DOHH2 (cell line): ENCODE measurements around the gene PPARD.
A peak's percentile ranks its signal among the peaks of the same experiment; 100 is the strongest.

ENCODE experiments used
- H3F3A ChIP-seq: fragments of 200-600 bp; sonication (generic), shearing (Covaris generic); 2 replicates; pipeline ENCODE4 v1.6.0; 2016; ENCODE audit warnings: antibody characterized with exemption, mild to moderate bottlenecking; ENCODE audit not compliant: control insufficient read depth, insufficient read depth
- H3K27ac ChIP-seq: fragments of 200-600 bp; sonication (generic); 2 replicates; pipeline ENCODE4 v1.5.1; 2014; ENCODE audit warnings: low read depth, mild to moderate bottlenecking, low read length, moderate library complexity
- H3K27me3 ChIP-seq: fragments of 200-600 bp; sonication (generic); 2 replicates; pipeline ENCODE4 v1.6.1; 2014; ENCODE audit warnings: mild to moderate bottlenecking, low read length, mixed read lengths; ENCODE audit not compliant: control insufficient read depth
- H3K36me3 ChIP-seq: fragments of 200-600 bp; sonication (generic); 2 replicates; pipeline ENCODE4 v1.6.1; 2014; ENCODE audit warnings: mild to moderate bottlenecking, low read length, moderate library complexity, mixed read lengths; ENCODE audit not compliant: control insufficient read depth
- H3K4me1 ChIP-seq: fragments of 200-600 bp; sonication (generic); 2 replicates; pipeline ENCODE4 v1.6.1; 2014; ENCODE audit warnings: mild to moderate bottlenecking, low read length, mixed read lengths; ENCODE audit not compliant: control insufficient read depth
- H3K4me2 ChIP-seq: fragments of 200-600 bp; sonication (generic); 2 replicates; pipeline ENCODE4 v1.6.0; 2014; ENCODE audit warnings: mild to moderate bottlenecking, low read length, moderate library complexity
- H3K4me3 ChIP-seq: fragments of 200-600 bp; sonication (generic); 2 replicates; pipeline ENCODE4 v1.5.1; 2014; ENCODE audit warnings: mild to moderate bottlenecking, low read length, mixed read lengths
- H3K79me2 ChIP-seq: fragments of 200-600 bp; sonication (generic); 2 replicates; pipeline ENCODE4 v1.6.1; 2014; ENCODE audit warnings: mild to moderate bottlenecking, low read length, mixed read lengths; ENCODE audit not compliant: control insufficient read depth
- H3K9me2 ChIP-seq: fragments of 200-600 bp; sonication (generic); replicated peaks from 2 replicates; pipeline ENCODE4 v1.6.1; 2014; ENCODE audit warnings: mild to moderate bottlenecking, low read length, mixed read lengths; ENCODE audit not compliant: control insufficient read depth
- H3K9me3 ChIP-seq: fragments of 200-600 bp; sonication (generic); 2 replicates; pipeline ENCODE4 v1.6.1; 2014; ENCODE audit warnings: antibody characterized with exemption, low read length, mixed read lengths; ENCODE audit not compliant: control insufficient read depth, insufficient read depth
- H4K20me1 ChIP-seq: fragments of 200-600 bp; sonication (generic); 2 replicates; pipeline ENCODE4 v1.6.0; 2014; ENCODE audit warnings: low read depth, mild to moderate bottlenecking, antibody characterized with exemption, low read length, moderate library complexity; ENCODE audit not compliant: control insufficient read depth, insufficient read depth
- EZH2phosphoT487 ChIP-seq: fragments of 200-600 bp; sonication (generic); IDR thresholded peaks from 2 replicates; pipeline ENCODE4 v1.6.1; 2017; ENCODE audit warnings: borderline replicate concordance, mild to moderate bottlenecking, antibody characterized with exemption, low read length, moderate library complexity, mixed read lengths
- TF ChIP-seq, protein P1 (sequence below): fragments of 200-600 bp; sonication (generic); IDR thresholded peaks from one replicate; pipeline ENCODE4 v1.5.1; 2014; ENCODE audit warnings: antibody characterized with exemption, mild to moderate bottlenecking, low read depth, low read length; ENCODE audit not compliant: poor library complexity, severe bottlenecking

The PPARD gene

DNA sequence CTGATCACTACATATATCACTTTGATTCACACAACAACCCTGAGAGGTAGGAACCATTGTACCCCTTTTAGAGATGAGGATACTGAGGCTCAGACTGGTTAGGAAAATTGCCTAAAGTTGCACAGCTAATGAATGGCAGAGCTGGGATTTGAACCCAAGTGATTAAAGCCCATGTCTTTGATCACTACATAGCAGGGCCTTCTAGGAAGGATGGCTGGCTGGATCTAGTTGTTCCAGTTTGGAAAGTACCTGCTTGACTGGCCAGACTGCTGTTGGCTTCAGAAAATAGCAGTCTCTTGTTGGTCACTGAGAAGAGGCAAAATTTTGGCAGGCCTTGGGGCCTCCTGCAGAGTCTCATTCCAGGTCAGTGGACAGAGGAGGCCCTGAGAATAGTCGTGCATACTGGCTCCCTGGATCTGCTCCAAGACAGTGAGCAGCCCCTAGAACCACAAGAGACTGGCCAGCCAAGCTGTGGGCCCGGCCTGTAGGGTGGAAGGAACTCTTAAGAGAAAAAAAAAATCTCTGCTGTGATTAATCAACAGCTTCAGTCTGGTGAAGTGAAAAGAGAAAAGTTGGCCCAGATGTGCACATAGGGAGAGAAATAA is 17.5 kb downstream of the PPARD start:
- Histone ChIP-seq H3K79me2 (no peaks in the 10 kb centered on the region; the same call in 1 of the 2 replicates), H3K9me2 (no peaks in the 10 kb centered on the region), H3K4me2 (no peak overlapping the region), H3K9me3 (no peaks in the 10 kb centered on the region), H3K36me3 (peaks cover 17% of the 10 kb centered on the region), H3K4me1 (peaks cover 16% of the 10 kb centered on the region), H3F3A (no peaks in the 10 kb centered on the region), H3K27ac (no peak overlapping the region), H3K27me3 (no peaks in the 10 kb centered on the region), H3K4me3 (no peak overlapping the region), H4K20me1 (no peaks in the 10 kb centered on the region)
- TF ChIP-seq, protein P1, sequence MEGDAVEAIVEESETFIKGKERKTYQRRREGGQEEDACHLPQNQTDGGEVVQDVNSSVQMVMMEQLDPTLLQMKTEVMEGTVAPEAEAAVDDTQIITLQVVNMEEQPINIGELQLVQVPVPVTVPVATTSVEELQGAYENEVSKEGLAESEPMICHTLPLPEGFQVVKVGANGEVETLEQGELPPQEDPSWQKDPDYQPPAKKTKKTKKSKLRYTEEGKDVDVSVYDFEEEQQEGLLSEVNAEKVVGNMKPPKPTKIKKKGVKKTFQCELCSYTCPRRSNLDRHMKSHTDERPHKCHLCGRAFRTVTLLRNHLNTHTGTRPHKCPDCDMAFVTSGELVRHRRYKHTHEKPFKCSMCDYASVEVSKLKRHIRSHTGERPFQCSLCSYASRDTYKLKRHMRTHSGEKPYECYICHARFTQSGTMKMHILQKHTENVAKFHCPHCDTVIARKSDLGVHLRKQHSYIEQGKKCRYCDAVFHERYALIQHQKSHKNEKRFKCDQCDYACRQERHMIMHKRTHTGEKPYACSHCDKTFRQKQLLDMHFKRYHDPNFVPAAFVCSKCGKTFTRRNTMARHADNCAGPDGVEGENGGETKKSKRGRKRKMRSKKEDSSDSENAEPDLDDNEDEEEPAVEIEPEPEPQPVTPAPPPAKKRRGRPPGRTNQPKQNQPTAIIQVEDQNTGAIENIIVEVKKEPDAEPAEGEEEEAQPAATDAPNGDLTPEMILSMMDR = no peak
- TF ChIP-seq EZH2phosphoT487 = no peak

DNA sequence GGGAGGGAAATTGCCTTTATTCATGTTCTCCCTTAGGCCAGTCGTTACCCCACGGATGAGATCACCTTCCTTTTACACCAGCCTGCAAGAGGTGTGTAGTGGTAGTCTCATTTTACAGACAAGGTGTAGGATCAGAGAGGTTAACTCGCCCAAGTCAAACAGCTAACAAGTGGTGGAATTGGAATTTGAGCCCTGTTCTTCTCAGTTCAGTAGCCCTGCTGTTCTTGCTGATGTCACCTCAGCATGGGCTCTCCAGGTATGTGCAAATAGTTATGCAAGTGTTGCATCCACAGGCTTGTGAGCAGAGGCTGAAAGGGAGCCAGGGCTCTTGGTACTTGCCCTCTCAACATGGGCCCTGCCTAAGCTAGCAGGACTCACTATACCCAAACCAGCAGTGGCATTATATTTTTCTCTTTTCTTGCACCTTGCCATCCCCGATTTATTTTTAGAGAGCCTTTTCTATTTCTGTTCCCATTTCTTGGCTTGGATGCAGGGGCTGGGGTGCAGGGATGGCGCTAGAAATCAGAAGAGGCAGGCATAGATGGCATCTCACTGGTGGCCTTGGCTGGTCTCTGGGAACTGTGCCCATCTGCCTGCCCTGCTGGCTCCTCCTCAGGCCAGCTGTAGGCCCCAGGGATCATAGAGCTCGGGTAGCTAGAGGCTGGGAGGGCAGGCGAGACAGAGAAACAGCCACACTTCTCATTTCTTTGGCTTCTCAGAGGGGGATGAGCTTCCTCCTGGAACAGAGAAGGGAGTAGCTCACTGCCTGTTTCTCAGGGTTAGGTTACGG is 18.2 kb downstream of the PPARD start:
- Histone ChIP-seq H3K9me2 (no peaks in the 10 kb centered on the region), H3K79me2 (no peaks in the 10 kb centered on the region; the same call in 1 of the 2 replicates), H3K9me3 (no peaks in the 10 kb centered on the region), H3K27ac (no peak overlapping the region), H3K36me3 (peaks cover 14% of the 10 kb centered on the region), H3K4me1 (peaks cover 16% of the 10 kb centered on the region), H3K27me3 (no peaks in the 10 kb centered on the region), H3K4me3 (no peak overlapping the region), H3F3A (no peaks in the 10 kb centered on the region), H3K4me2 (no peak overlapping the region), H4K20me1 (no peaks in the 10 kb centered on the region)
- TF ChIP-seq, protein P1 = no peak
- TF ChIP-seq EZH2phosphoT487 = no peak

DNA sequence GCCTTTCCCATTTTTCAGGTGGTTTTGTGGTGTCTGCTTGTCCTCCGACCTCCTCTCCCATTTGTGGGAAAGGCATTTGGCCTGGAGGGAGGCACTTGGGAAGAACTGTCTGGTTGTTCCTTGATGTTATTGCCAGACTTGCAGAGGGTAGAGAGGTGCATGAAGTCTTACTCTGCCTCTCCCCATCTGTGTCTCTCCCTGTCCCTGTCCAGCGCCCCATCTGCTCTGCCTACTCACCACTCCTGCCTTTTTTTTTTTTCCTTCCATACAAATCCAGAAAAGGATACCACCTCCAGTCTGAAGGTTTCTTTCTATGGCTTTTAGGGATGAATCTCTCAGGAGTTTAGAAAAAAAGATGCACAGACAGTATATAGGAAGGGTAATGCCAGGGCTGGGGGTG is 19.8 kb downstream of the PPARD start:
- H4K20me1 ChIP-seq = no peaks in the 10 kb centered on the region
- H3K4me2 ChIP-seq = peak overlapping the region; percentile 55
- H3K79me2 ChIP-seq = no peaks in the 10 kb centered on the region; the same call in 1 of the 2 replicates
- H3K27ac ChIP-seq = peak overlapping the region; percentile 32; the same call in 1 of the 2 replicates
- H3K27me3 ChIP-seq = no peaks in the 10 kb centered on the region
- no peaks in the 10 kb centered on the region for H3K9me2 ChIP-seq
- no peak overlapping the region for H3K4me3 ChIP-seq
- H3K36me3 ChIP-seq = peaks cover 3% of the 10 kb centered on the region; the same call in 1 of the 2 replicates
- TF ChIP-seq EZH2phosphoT487 = no peak
- TF ChIP-seq, protein P1 = no peak
- H3F3A ChIP-seq = no peaks in the 10 kb centered on the region
- no peaks in the 10 kb centered on the region for H3K9me3 ChIP-seq
- peaks cover 19% of the 10 kb centered on the region for H3K4me1 ChIP-seq
